Fibroblast of skin of right biceps (primary cell): ENCODE data around the gene NDFIP2.

Experiments
- DNase-seq: peaks from one replicate; pipeline ENCODE4 v3.0.0-alpha.2; 2013

Gene NDFIP2

DNA sequence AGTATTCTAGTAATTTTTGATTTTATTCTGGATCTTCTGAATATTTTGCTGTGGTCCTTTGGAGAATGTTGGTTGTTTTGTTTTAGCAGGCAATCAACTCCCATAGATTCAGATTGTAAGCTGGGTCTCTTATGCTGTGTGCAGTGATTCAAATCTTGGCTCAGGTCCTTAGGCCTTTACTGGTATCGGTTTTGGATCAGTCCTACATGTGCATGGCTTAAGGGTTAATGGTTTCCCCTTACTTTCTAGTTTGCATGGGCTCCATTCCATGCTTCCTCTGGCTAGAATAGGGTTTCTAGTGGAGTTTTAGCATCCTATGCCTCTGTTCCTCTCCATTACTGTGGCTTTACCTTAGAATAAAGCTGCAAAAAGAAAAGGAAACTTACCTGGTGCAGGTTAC lies 16.1 kb downstream of the NDFIP2 start:
- no peak for DNase-seq

DNA sequence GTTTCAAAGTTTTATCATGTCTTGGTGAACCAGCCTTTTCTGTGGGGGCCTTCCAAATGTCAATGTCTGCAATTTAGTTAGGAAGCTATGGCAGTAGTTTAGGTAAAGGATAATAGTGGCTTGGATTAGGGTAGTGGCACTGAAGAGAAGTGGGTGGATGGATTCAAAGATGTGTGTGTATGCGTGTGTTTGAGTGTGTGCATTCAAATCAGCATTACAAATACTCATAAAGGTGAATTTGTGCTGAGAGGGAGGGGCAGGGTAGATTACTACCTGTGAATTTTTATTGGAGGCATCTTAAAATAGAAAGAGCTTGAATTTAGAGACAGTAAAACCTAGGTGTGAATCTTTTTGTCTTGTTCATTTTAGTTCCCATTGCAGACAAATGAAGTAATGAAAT lies 16.9 kb downstream of the NDFIP2 start:
- DNase-seq = no peak

DNA sequence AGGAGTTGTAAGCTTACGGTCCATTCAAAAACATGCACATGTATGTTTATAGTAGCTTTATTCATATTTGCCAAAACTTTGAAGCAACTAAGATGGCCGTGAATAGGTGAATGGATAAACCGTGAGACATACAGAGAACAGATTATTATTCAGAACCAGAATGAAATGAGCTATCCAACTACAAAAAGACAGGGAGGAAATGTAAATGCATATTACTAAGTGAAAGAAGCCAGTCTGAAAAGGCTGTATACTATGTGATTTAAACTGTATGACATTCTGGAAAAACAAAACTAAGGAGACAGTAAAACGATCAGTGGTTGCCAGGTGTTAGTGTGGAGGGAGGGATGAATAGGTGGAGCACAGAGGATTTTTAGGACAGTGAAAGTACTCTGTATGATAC lies 19.9 kb downstream of the NDFIP2 start:
- DNase-seq = no peak

DNA sequence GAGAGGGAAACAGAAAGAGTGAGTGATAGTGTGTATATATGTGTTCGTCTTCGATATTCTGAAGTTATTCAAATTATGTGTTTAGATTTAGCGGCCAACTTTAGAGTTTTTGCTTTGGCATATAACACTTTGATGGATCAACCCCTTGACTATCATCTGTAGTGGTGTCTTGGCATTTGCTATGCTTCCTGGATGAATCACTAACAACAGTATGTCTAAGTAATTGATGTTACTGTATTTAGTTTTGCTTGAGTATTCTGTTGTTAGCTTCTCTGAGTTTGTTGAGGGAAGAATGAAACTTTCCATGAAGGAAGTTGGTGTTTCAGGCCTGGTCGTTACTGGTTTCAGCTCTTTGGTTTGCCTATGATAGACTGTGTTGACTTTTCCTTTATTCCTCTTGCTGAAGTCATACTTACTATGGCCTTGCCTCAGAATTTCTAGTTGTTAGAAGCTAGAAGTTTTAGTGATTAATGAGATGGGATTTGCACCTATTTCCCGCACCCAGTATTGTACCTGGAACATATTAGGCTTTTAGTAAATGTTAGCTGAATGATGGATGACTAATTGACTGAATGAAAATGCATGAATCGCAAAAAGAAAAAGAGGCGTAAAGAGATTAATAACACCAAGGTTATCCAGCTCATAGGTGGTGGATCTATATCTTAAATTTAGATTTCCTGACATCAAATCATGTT lies 20.7 kb downstream of the NDFIP2 start:
- DNase-seq = peak; percentile 19

DNA sequence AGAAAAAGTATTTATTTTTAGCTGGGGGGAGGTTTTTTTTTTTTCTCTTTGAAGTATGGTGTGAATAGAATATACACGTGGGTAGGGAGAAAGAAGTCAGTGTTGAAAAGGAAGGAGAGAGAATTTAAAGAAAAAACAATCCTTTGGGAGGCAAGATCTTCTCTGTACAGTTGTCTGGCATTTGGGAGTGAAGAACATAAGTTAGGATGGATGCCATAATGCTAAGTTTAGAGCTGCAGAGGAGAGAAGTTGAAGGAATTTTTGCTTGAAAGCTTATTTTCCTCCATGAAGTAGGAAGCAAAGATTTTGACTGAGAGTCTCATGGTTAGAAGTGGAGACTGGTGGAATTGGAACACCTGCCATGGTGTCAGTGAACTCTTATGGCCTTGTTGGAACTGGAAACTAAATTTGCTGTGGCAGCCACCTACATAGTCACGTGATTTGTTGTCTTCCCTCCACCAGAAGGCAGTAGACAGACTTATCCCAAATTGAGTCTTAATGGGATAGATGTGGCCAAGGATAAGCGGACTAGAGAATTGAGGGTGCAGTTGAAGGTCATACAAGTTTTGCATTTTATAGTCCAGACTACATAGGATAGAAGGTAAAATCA lies 22.0 kb downstream of the NDFIP2 start:
- DNase-seq = no peak

DNA sequence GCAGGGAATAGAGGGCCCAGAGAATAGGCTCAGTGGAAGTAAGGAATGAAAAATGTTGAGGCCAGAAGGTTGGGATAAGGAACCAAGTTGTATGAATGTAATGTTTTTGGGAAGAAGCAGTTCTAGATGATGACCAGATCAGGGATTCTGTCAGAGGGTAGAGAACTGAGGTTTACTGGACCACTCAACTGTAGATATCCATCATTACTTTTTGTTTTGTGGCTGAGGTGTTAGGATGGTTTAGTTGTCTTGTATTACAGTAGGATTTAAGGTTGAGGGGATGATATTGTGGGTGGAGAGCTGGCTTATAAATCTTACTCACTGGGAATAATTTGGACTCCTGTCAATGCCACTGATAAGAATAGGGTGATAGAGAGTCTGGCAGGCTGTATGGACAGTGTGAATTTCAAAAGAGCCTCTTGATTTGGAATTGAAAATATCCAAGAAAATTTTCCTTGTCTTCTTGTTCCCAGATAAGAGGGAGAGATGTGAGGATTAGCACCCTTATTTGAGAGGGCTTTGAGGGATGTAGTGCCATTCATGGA lies 22.6 kb downstream of the NDFIP2 start:
- DNase-seq = no peak

DNA sequence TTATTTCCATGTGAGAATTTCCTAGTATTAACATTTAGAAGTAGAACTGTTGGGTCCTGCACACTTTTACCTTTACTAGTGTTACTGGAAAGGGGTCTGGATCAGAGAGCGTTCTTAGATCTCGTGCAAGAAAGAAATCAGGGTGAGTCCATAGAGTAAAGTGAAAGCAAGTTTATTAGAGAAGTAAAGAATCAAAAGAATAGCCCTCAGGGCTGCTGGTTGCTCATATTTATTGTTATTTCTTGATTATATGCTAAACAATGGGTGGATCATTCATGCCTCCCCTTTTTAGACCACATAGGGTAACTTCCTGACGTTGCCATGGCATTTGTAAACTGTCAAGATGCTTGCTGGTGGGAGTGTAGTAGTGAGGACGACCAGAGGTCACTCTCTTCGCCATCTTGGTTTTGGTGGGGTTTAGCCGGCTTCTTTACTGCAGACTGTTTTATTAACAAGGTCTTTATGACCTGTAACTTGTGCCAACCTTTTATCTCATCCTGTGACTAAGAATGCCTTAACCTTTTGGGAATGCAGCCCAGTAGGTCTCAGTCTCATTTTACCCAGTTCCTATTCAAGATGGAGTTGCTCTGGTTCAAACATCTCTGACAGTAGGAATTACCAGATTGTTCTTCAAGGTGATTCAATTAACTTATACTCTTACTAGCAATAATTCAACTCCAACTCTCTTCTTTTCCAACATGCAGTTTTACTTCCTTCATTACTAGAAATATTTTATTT lies 27.4 kb downstream of the NDFIP2 start:
- DNase-seq = no peak

DNA sequence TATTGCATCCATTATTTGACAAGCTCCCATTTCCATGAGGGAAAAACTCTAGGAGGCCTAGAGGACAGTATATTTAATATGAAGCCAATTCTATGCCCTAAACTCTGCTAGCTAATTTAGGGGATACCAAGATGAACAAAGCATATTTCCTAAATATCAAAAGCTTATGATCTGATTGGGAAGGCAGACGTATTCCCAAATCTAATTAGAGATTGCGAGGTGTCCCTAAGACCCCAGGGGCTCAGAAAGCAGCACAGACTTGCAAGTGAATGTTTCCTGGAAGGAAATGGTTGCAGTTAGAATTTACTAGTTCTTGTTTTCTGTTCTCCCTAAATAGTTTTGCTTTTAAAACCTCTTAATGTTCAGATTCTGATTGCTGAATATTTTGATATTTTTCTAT lies 30.7 kb downstream of the NDFIP2 start:
- no peak for DNase-seq

DNA sequence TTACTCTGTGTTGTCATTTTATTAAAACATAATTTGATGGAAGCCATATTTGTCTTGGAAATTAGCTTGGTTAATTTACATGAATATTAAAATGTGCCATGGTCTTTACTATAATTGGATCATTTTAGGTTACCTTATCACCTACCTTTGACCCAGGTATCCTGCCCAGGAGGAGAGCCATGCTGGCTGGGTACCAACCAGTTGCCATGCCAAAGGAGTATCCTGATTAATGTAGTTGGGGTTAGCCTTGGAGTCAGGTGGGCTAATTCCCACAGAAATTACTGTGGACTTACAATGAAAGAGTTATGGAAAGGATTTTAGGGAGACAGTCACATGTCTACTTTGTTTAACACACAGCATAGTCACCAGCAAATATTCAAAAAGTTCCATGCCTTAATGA lies 32.0 kb downstream of the NDFIP2 start:
- DNase-seq = no peak

DNA sequence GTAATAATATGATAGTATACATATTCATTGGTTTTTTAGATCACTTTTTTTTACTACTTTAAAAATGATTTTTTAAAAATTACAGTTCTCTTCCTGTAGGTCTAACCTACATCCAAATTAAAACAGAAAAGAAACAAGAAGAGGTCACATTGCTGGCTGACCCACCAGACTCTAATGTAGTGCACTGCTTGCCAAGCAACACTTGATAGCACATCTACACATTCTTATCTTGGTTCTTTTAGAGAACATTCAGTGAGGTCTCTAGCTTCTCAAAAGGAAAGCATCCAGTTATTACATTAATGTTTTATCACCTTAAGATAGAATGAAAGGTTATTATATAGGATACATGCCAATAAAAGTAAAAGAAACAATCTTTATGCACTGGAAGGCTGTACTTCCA lies 35.6 kb downstream of the NDFIP2 start:
- DNase-seq = no peak

DNA sequence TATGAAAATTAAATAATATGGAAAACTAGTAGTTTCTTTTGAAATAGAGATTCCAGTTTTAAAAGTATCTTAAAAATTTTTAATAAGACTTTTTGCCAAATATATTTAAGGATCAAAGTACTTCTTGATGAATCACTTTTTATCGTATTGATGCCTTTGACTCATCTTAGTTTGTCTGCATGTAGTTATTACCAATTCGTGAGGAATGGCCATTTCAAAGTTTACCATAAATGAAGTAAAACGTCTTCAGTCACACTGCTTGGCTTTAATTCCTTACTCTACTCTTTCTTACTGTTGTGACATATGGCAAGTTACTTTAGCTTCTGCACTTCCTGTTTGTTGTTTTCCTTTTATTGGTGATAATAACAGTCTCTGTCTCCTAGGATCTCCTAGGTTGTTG lies 38.3 kb downstream of the NDFIP2 start:
- peak; percentile 46 for DNase-seq

DNA sequence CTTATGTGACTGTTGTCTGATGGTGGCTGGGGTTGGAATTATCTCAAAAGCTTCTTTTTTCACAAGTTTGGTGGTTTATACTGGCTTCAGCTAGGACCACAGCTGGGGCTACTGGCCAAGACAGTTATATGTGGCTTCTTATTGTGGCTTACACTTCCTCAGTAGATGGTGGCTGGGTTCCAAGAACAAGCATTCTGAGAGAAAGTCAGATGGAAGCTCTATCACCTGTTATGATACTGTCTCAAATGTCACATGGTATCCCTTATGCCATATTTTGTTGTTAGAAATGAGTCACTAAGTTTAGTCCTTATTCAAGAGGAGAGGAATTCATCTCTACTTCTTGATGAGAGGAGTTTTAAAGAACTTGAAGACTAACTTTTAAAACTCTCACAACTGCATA lies 41.6 kb downstream of the NDFIP2 start:
- DNase-seq = peak; percentile 66

DNA sequence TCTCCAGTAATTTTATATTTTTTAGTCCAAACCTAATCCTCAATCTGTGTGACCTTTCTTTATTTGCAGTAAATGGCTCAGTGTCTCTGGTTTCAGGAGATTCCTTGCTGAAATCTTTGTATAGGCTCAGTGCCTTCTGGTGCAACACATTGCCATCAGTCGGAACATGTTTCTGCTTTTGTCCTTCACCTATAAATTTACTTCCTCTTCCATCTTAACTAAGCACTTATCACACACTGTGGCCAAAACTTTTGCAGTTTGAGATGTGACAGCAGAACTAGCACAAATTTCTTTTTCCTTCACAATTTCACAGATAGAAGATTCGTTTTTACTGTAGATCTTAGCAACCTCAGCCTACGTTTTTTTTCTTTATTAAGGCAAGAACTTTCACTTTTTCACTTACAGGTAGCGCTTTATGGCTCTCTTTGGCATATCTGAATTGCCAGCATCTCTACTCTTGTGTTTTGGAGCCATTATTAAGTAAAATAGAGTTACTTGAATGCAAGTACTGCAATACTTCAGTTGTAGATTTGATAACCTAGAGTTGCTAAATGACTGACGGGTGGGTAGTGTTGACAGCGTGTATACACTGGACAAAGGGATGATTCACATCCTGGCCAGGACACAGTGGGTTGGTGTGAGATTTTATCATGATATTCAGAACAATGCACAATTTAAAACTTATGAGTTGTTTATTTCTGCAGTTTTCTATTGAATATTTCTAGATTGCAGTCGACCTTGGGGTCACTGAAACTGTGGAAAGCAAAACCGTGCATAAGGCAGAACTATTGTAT lies 44.3 kb downstream of the NDFIP2 start:
- DNase-seq = no peak

DNA sequence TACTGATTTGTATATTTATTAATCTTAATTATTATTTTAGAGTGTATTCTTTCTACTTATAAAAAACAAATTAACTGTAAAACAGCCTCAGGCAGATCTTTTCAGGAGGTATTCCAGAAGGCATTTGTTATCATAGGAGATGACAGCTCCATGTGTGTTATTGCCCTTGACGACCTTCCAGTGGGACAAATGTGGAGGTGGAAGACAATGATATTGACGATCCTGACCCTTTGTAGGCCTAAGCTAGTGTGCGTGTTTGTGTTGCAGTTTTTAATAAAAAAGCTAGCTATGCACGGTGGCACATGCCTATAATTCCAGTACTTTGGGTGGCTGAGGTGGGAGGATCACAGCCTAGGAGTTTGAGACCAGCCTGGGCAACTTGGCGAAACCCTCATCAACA lies 46.7 kb downstream of the NDFIP2 start:
- DNase-seq = no peak

DNA sequence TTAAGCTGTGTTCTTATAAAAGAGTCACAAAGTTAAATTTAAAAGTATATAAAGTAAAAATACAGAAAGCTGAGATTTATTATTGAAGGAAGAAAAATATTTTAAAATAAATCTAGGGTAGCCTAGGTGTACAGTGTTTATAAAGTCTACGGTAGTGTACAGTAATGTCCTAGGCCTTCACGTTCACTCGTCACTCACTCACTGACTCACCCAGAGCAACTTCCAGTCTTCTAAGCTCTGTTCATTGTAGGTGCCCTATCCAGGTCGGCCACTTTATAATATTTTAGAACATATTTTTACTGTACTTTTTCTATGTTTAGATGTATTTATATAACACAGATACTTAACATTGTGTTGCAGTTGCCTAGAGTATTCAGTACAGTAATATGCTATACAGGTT lies 47.4 kb downstream of the NDFIP2 start:
- DNase-seq = no peak

DNA sequence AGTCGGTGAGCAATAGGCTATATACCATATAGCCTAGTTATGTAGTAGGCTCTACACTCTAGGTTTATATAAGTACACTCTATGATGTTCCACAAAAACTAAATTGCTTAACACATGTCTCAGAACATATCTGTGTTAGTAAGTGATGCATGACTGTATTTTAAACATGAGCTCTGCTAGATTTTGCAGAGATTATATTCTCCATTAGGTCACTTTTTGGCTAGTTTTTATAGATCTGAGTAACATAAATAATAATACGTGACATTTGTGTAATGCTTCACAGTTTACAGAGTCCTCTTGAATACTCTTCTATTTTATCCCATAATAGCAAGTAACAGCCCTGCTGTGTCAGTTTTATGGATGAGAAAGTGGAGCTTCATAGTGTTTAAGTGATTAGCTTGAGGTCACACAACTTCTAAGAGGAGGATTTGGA lies 47.8 kb downstream of the NDFIP2 start:
- no peak for DNase-seq

DNA sequence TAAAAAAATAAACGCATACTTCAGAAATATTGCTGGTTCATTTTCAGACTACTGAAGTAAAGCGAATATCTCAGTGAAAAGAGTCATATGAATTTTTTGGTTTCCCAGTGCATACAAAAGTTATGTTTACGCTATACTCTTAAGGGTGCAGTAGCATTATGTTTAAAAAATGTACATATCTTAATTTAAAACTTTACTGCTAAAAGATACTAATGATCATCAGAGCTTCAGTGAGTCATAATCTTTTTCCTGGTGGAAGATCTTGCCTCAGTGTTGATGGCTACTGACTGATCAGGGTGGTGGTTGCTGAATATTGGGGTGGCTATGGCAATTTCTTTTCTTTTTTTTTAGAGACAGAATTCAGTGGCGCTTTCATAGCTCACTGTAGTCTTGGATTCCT lies 48.9 kb downstream of the NDFIP2 start:
- DNase-seq = no peak

DNA sequence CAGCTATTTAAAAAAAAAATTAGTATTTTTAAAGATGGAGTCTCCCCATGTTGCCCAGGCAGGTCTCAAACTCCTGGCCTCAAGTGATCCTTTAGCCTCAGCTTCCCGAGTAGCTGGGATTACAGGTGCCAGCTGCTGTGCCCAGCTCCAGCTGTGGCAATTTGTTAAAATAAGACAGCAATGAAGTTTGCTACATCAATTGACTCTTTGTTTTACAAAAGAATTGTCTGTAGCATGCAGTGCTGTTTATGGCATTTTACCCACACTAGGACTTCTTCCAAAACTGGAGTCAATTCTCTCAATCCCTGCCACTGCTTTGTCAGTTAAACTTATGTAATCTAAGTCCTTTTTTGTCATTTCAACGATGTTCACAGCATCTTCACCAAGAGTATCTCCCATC lies 49.3 kb downstream of the NDFIP2 start:
- DNase-seq = no peak

DNA sequence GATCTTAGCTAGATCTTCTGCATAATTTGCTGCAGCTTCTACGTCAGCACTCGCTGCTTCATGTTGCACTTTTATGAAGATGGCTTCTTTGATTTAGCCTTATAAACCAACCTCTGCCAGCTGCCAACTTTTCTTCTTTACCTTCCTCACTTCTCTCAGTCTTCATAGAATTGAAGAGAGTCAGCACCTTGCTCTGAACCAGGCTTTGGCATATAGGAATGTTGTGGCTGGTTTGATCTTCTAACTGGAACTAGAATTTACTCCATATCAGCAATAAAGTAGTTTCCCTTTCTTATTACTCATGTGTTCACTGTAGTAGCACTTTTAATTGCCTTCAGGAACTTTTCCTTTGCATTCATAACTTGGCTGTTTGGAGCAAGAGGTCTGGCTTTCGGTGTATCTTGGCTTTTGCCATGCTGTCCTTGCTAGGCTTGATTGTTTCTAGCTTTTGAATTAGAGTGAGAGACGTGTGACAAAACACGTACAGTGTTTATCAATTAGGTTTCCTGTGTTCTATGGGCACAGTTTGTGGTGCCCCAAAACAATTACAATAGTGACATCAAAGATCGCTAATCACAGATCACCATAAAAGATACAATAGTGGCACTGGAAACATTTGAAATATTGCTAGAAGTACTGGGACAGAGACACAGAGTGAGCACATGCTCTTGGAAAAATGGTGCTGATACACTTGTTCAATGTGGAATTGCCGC lies 50.7 kb downstream of the NDFIP2 start:
- no peak for DNase-seq

DNA sequence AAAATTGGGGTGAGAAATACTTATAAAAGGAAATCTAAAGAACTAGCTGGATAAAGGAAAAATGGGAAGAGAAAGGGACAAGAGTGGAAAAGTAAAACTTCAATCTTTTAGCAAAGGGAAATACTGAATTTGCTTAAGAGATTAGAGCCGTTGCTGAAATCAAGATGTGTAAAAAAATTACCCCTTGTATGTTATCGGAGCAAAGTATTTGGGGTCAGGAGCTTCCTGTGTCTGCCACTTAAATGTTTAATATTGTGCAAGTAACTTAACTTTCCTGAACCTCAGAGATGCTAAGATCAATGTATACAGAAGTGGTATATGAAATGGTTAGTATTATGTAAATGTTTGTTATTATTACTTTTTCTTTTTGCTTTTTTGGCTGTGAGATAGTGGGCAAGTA lies 51.6 kb downstream of the NDFIP2 start:
- DNase-seq = no peak

DNA sequence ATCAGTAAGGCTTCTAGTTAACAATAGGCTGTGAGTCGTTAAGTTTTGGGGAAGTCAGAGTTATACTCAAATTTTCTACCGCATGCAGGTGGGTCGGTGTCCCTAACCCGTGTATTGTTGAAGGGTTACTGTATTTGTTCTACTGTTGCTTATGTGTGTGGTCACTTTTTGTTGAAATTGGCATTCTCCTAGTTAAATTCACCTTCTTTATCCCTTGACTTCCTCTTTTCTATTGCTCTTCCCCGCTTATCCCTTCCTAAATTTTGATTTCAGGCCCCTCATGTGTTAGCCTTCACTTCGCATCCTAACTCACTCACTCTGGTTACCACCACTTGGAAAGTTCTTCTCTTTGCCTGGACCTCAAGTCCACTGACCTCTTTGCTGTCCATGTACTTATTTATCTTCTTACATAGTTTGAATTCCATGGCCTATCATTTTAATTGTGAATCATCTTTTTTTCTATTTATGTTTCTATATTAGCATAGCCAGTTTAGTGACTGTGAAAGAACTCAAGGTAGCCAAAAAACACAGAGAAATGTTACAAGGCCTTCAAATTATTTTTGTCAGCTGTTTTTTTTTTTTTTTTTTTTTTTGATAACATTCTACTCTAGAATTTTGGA lies 52.9 kb downstream of the NDFIP2 start:
- DNase-seq = peak; percentile 26

DNA sequence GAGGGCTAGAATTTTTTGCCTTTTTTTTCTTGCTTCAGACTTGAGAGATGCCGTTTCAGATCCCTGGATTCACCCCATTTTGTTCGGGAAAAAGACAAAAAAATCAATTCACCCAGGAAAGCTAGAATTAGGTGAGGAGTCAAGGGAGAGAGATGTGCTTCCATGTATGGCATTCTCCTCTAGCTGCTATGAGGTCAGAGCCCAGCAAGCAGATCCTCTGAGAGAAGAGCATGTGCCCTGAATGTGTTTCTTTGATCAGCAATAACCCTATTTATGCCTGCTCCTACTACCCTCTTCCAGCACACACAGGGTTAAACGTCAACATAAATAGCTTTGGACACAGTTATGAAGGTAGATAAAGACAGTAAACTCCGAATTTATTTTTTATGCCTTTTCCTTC lies 53.6 kb downstream of the NDFIP2 start:
- no peak for DNase-seq
